Adipose tissue (tissue), 3 donors: ENCODE results near the gene ARG1. TPM values are rescaled to one million over a fixed set of nuclear protein-coding genes. Genes with fewer than 3 reads are reported as not detected.

Source experiments
- H3K27ac ChIP-seq: one replicate; pipeline ENCODE4 v1.5.1; 2013; ENCODE audit warnings: low read depth, low read length
- WGBS, 3 donors: extraction: QIAGEN DNeasy Blood & Tissue Kit; methylation state at CpG; one replicate each; pipeline ENCODE4 v1.1.7; 2013; 5-methylcytosine and 5-hydroxymethylcytosine counted together
- polyA plus RNA-seq, 3 donors: library from polyadenylated mRNA; stranded (reverse); fragments of 200-250 nt; gene quantifications; one replicate each; pipeline ENCODE4 v1.2.3, GENCODE V29; 2013
- donor health status: healthy with polysubstance abuse.
- donor health status: Bipolar disorder and iron deficiency.
- donor health status: healthy.

The ARG1 gene
- polyA plus RNA-seq, 3 donors, result 0.33 to 10.7 (median 3.2) TPM

GRCh38 chr6:131574686-131575085, 1.7 kb downstream of the ARG1 start:
- no peak overlapping the region for H3K27ac ChIP-seq
- 88 to 97% (median 90%) methylated on average over 4 of the region's 4 CpGs for WGBS, 3 donors

DNA sequence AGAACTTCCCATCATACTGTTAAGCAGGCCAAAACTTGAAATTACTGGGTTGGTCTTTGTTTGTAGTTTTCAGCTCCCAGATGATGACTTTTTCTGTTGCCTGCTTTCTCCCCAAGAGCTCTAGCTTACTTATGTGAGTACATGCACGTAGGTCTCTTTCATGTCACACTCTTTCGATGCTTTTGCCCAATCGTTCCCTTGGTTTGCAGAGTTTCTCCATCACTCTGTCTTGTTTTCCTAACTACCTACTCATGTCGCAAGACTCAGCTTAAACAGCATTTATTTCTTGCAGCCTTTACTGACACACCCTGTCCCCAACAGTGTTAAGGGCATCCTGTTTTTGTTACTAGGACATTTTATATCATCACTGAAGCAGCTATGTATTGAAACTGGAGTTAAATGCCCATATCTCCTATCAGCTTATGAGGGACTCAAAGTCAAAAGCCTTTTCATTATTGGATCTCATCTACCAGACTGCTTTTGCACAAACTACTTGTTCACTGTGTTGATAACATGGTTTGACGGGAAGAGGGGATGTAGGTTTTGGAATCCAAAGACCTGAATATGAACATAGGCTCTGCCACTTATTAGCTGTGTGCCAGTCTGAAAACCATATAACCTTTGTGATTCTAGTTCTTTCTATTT, 2.9 kb downstream of the ARG1 start:
- WGBS, 3 donors, result 64 to 95% (median 84%) methylated on average over 5 of the region's 5 CpGs
- H3K27ac ChIP-seq, result no peak overlapping the region

GRCh38 chr6:131581523-131581922, 8.5 kb downstream of the ARG1 start:
- H3K27ac ChIP-seq, result no peak overlapping the region

DNA sequence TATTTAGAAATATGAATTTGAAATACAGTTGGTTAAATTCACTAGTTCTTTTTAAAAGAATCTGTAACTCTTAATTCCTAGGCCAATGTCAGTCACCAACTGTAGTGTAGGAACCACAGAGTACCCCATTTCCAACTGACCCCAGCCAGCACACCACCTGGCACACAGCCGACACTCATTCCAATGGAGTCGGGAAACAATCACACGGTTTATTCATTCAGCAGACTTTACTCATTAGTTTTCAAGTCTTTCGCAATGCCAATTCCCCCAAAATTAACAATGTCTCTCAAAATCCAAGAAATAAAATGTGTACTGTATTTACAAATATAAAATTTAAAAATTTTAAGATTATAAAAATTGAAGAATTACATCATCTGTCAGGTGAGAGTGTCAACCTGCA, 13.5 kb downstream of the ARG1 start:
- 88 to 96% (median 95%) methylated on average over 4 of the region's 4 CpGs for WGBS, 3 donors

DNA sequence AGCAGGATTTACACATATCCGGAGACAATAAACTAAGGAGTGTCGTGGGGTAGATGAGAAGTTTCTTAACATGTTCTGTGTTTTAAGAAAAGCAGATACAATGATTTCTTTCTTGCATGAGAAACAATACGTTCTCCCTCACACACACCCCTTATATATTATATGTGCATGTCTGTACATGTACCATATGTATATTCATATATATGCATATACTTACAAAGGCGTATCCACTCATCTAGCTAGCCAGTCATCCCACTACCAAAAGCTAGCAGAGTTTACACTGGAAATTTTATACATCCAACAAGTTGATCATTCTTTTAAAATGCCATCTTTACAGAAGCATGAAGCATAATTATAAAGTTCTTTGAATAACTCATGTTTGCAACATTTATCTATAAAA, 14.9 kb downstream of the ARG1 start:
- 91 to 95% (median 94%) methylated on average over 4 of the region's 4 CpGs for WGBS, 3 donors
- no peak overlapping the region for H3K27ac ChIP-seq

More for the DNA sequence above, 13.5 kb downstream of the ARG1 start:
- no peak overlapping the region for H3K27ac ChIP-seq

DNA sequence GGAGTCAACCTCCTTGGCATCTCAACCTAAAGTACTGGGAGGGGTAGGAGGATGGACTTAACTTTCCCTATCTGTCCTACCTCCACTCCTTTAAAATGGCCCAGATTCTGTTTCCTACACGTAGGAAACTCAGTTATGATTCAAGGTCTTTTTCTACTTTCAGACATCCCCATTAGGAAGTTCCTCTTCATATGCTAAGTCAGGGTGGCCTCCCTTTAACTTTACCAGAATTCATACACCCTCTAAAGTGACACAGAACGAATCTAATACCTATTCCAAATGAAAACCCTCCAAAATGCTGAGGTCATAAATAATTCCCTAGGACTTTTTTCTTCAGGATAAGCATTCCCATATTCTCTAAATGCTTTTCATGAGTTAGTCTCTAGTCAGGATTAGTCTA, 15.6 kb downstream of the ARG1 start:
- WGBS, 3 donors, result 80 to 90% (median 84%) methylated on average over 2 of the region's 2 CpGs
- H3K27ac ChIP-seq, result no peak overlapping the region

GRCh38 chr6:131592935-131593334, 19.9 kb downstream of the ARG1 start:
- WGBS, 3 donors, result 66 to 95% (median 94%) methylated on average over 2 of the region's 2 CpGs
- H3K27ac ChIP-seq, result no peak overlapping the region

- no peak overlapping the region for H3K27ac ChIP-seq
- WGBS, 3 donors, result 89 to 96% (median 95%) methylated on average over 11 of the region's 11 CpGs
These were observed 21.0 kb downstream of the ARG1 start for GRCh38 chr6:131594074-131594473.

- WGBS, 3 donors, result 93 to 98% (median 96%) methylated on average over 3 of the region's 3 CpGs
- H3K27ac ChIP-seq, result no peak overlapping the region
These were observed 24.4 kb downstream of the ARG1 start for GRCh38 chr6:131597446-131597845.

DNA sequence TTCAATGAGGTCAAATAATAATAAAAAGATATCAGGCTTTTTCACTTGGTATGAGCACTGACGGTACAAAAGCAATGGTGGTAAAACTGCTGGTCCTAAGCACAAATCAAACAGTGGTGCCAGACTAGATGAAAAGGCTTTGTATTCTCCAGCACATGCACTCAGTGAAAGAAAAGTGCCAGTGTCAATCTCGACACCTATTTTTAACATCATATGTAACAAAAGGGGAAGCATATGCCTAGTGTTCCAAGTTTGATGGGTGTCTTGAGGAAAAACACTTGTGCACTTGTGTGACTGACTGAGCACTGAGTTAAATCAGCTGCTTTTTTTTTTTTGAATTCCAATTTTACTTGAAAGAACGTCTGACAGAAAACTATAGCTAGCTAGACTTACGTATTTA, 27.7 kb downstream of the ARG1 start:
- H3K27ac ChIP-seq, result no peak overlapping the region
- WGBS, 3 donors, result 86 to 90% (median 86%) methylated on average over 4 of the region's 4 CpGs

- H3K27ac ChIP-seq, result no peak overlapping the region
- 89 to 97% (median 92%) methylated on average over 1 of the region's 1 CpG for WGBS, 3 donors
These were observed 29.8 kb downstream of the ARG1 start for GRCh38 chr6:131602781-131603312.

GRCh38 chr6:131613296-131613925, 40.4 kb downstream of the ARG1 start:
- 87 to 92% (median 92%) methylated on average over 5 of the region's 5 CpGs for WGBS, 3 donors
- H3K27ac ChIP-seq, result no peak overlapping the region

DNA sequence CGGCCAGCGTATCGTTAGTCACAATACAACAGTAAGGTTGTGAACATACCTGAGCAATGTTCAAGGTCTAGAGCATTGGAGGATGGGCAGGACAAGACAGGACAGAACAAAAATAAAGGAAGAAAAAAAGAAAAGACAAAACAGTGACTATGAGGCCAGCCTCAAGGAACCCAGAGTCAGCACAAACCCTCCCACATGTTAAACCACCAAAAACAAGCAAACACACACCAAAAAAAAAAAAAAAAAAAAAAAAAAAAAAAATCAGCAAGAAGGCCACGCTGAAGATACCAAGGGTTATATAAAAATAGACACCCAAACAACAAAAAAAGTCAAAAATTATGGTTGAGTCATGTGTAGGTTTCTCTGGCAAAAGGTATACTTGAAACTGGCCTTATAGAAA, 42.2 kb downstream of the ARG1 start:
- H3K27ac ChIP-seq, result no peak overlapping the region
- WGBS, 3 donors, result 96 to 99% (median 98%) methylated on average over 4 of the region's 4 CpGs

GRCh38 chr6:131627724-131628682, 55.0 kb downstream of the ARG1 start, which contains the start of gene MED23:
TSS of gene MED23 (minus strand) at chr6:131628242. CDS start at chr6:131628049, 193 bp downstream.
- peak within 1 kb of the TSS; percentile 11 for H3K27ac ChIP-seq
- 0 to 1% (median 1%) methylated on average over 53 of the region's 53 CpGs for WGBS, 3 donors

DNA sequence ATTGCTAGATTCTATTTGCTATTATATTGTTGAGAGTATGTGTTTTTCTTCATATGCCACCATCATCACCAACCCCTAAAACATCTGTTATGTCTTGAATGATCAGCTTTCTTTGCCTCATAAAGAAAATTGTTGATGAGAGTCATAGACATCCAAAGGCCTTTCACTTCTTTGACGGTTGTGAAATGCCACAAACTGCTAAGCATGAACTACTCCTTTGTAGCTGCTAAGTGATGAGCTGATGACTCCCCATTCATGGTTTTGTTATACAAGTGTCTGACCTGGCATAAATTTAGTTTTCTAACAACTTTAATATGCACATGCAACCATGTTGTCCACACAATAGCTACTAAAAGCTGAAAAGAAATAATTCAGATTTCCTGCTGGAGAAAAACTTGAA, 55.7 kb downstream of the ARG1 start:
- H3K27ac ChIP-seq, result no peak overlapping the region
- 54 to 63% (median 58%) methylated on average over 1 of the region's 1 CpG for WGBS, 3 donors

DNA sequence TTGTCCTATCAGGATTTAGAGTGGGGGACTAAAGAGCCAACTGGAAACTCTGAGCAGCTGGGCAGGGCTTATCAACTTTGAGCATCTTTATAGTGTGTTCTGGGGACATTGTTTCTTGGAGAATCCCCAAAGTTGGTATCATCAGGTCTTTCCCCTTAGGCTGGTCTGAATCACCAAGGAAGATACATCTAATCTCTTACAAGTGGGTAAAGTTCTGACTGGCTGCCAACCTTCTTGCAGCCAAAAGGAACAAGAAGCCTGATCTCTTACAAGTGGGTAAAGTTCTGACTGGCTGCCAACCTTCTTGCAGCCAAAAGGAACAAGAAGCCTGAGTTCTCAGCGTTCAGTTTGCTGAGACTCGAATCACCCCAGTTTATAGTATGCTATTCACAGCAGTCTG, 56.6 kb downstream of the ARG1 start:
- no peak overlapping the region for H3K27ac ChIP-seq

DNA sequence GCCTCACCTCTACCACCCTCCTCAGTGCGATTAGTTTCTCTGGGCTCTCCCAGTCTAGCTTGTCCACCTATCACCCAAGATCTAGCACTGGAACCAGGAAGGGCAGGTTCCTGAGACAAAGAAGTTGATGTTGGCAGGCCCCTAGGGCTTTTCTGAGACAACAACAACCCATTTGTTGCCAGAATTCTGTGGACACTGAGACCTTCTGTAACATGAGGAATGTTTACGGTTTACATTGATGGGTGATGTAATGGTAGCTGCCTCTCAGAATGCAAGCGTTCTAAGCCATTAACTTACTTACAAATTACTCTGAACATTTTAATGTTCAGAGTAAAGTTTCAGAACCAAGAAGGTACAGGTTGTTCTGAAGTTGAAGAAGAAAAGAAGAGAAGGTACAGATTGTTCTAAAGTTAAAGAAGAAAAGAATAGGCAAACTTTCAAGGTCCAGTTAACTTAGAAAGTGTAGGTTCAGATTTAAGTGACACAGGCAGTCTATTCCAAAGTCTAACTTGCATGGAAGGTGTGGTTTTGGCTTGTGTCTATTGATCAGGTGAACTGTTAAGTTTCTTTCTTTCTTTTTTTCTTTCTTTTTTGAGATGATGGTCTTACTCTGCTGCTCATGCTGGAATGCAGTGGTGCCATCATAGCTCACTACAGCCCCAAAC, 58.7 kb downstream of the ARG1 start:
- WGBS, 3 donors, result 77 to 91% (median 84%) methylated on average over 3 of the region's 3 CpGs
- no peak overlapping the region for H3K27ac ChIP-seq

More for the DNA sequence above, 56.6 kb downstream of the ARG1 start:
- WGBS, 3 donors, result 73 to 75% (median 75%) methylated on average over 2 of the region's 2 CpGs
